Activated CD8-positive, alpha-beta memory T cell treated with anti-CD3 and anti-CD28 coated beads, Interleukin-2, amount 10 ng/mL, durations not matched to agents 7 days and 5 days (primary cell): ENCODE data around the gene SEMA3G. TPM values are rescaled to one million over a fixed set of nuclear protein-coding genes. Genes with fewer than 3 reads are reported as not detected.

Experiments
- ATAC-seq: fragments of 150-1000 bp; cut with Tn5 transposase; one replicate; pipeline ENCODE4 v1.10.0; 2021; ENCODE audit warnings: moderate library complexity
- CTCF ChIA-PET: fragments of 350-600 bp; sonication (Branson Sonifier 250); formaldehyde crosslinking; loops from one replicate; lab custom pipeline; 2021; ENCODE audit warnings: antibody characterized with exemption; lab: Charles Lee
- DNase-seq: peaks from one replicate; pipeline ENCODE4 v3.0.0-alpha.2; 2020
- H3K27ac Mint-ChIP-seq: one replicate; pipeline ENCODE4 v1.8.0; 2021; ENCODE audit warnings: mild to moderate bottlenecking, mixed read lengths
- H3K27me3 Mint-ChIP-seq: one replicate; pipeline ENCODE4 v1.8.0; 2021; ENCODE audit warnings: mixed read lengths
- H3K36me3 Mint-ChIP-seq: one replicate; pipeline ENCODE4 v1.8.0; 2021; ENCODE audit warnings: mild to moderate bottlenecking, mixed read lengths
- H3K4me1 Mint-ChIP-seq: one replicate; pipeline ENCODE4 v1.8.0; 2021; ENCODE audit warnings: mixed read lengths
- H3K4me3 Mint-ChIP-seq: one replicate; pipeline ENCODE4 v1.8.0; 2021; ENCODE audit warnings: mild to moderate bottlenecking, moderate library complexity, mixed read lengths
- H3K9me3 Mint-ChIP-seq: one replicate; pipeline ENCODE4 v1.8.0; 2022; ENCODE audit warnings: low read depth, mixed read lengths
- total RNA-seq, 2 experiments: library from RNA; stranded (reverse); gene quantifications; one replicate each; pipeline ENCODE4 v1.2.3, GENCODE V29; 2021

SEMA3G gene
- total RNA-seq, 2 experiments from 2014 or later, result 0.28 to 0.38 TPM

DNA sequence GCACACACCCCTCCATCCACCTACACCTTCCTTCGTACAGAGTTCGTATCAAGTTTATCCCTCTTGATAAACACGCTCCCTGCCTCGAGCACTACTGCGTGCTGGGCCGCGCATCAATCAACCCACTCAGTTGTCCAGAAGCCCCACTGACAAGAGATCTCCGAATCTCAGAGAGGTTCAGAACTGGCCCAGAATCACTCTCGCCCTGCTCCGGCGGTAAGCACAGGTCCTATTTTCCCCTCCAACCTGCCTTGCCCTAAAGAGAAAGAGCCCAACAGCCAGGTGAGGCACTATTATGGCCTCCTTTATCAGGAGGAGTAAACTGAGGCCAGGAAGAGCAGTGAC lies 10.0 kb upstream of the SEMA3G start:
- Mint-ChIP-seq H3K9me3 (no peaks in the 10 kb centered on the region), H3K27me3 (no peaks in the 10 kb centered on the region), H3K27ac (peak overlapping the region; percentile 94), H3K4me1 (peaks cover 41% of the 10 kb centered on the region), H3K36me3 (peaks cover 2% of the 10 kb centered on the region), H3K4me3 (peak overlapping the region; percentile 95)
- DNase-seq (no peak), ATAC-seq (no peak)
- CTCF ChIA-PET, result interaction anchor here (1.1 to 3.1 kb wide), 5 partner anchors 9 to 116 kb away, joined by 3 to 14 read pairs (median 7); partner anchors contain the start of gene SEMA3G

DNA sequence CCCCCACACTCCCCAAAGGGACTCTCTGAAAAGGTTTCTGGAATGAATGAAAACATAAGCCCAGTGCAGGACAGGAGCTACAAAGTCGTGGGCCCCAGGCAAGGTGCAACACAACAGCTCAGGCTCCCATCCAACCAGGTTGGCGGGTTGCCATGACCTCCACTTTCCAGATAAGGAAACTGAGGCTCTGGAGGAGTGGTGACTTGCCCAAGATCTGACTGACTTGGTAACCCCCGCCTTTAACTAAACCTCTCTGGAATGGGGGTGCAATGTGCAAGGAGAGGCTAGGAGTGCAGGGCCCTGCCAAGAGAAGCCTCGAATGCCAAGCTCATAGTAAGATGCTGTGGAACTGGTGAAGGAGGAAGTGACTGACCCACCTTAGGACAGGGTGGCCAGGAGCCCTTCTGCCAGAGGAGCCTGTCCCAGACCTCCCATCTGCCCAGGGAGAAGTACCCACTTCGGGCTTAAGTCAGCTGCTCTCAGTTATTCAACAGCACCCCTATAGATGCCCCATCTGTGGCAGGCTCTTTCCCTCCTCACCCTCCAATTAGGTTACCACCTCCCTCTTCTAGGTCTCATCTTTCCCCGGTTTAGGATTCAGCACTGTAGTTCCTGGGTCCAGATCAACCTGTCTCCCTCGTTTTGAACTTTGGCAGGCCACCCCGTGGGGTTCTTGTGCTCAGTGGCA lies 9.5 kb upstream of the SEMA3G start:
- DNase-seq (no peak), ATAC-seq (no peak)
- Mint-ChIP-seq H3K36me3 (peaks cover 2% of the 10 kb centered on the region), H3K27me3 (no peaks in the 10 kb centered on the region), H3K27ac (peak overlapping the region; percentile 94), H3K9me3 (no peaks in the 10 kb centered on the region), H3K4me3 (peak overlapping the region; percentile 95), H3K4me1 (peaks cover 41% of the 10 kb centered on the region)
- CTCF ChIA-PET, result interaction anchor here (1.1 to 3.1 kb wide), 5 partner anchors 9 to 115 kb away, joined by 3 to 14 read pairs (median 7); partner anchors contain the start of gene SEMA3G

DNA sequence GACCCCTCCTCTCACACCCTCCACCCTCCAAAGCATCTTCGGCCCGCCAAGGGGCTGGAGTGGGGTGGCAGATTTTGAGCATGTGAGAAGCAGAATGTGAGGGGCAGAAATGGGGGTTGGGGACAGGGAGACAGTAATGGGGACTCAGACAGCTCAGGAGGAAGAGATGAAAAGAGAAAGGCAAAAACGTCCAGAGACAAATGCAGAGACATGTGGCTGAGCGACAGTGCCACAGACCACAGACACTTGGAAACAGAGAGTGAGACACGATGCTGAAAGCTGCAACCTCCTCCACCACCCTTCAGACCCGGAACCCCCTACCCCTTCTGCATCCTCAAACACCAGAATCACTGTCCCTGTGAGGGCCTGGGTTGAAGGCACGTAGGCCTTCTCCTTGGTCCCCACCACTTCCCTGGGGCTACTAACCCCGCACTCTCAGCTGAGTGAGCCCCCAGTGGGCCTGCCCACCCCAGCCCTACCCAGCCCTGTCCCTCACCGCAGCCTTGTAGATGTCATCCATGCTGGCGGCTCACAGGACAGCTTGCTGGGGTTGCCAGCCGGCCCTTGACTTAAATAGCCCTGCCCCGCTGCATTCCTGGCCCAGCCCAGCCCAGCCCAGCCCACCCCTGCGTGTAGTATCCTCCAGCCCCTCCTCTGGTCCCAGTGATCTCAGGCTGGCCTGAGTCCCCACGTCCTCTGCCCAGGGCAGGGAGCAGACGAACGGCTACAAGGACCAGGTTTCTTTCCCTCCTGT lies 8.8 kb upstream of the SEMA3G start, which contains the start of gene TNNC1:
Gene TNNC1, minus strand, starts transcription at position 546 of the 754 bp plus-strand sequence. Its CDS starts 26 bp downstream, at position 520.
- CTCF ChIA-PET, result interaction anchor here (1.1 to 3.1 kb wide), 6 partner anchors 8 to 234 kb away, joined by 3 to 14 read pairs (median 6); partner anchors contain the start of gene SEMA3G
- H3K9me3 Mint-ChIP-seq, result no peaks in the 10 kb centered on the region
- H3K4me1 Mint-ChIP-seq, result peaks cover 41% of the 10 kb centered on the region
- H3K27me3 Mint-ChIP-seq, result no peaks in the 10 kb centered on the region
- peak within 1 kb of the TSS; percentile 94 for H3K27ac Mint-ChIP-seq
- DNase-seq (no peak), ATAC-seq (no peak)
- H3K36me3 Mint-ChIP-seq, result no peaks in the 10 kb centered on the region
- peak within 1 kb of the TSS; percentile 95 for H3K4me3 Mint-ChIP-seq

DNA sequence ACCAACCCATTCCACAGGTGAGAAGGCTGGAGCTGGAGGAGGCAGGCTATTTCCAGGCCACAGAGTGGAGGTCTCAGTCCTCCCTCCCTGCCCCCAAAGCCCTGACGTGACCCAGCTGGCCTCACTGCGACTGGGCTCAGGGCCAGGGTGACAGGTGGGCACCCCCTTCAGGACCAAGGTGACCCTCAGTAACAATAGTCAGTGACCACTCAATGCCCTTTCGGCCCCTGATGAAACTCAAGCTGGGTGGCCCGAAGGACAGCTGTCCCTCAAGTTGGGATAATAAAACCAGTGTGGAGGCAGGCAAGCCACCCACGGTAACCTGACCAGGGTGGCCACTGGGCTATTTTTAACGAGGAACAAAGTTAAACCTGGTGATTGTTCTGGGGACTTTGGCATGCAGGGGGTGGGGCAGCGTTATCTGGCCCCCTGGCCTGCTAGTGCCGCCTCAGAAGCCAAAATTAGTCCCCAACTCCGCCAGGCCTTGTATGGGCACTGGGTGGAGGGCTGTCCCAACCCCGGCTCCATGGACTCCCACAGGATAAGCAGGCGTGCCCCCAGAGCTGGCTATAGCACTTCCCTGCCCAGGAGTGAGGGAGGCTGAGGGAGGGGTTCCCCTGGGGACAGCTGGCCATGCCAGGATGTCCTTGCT lies 7.8 kb upstream of the SEMA3G start:
- H3K9me3 Mint-ChIP-seq, result no peaks in the 10 kb centered on the region
- no peak overlapping the region for H3K27ac Mint-ChIP-seq
- H3K27me3 Mint-ChIP-seq, result no peaks in the 10 kb centered on the region
- H3K36me3 Mint-ChIP-seq, result no peaks in the 10 kb centered on the region
- no peak overlapping the region for H3K4me3 Mint-ChIP-seq
- peaks cover 34% of the 10 kb centered on the region for H3K4me1 Mint-ChIP-seq
- CTCF ChIA-PET, result interaction anchor here (0.6 to 3.1 kb wide), 4 partner anchors 25 to 233 kb away, joined by 3 to 14 read pairs (median 4); no protein-coding TSS in a partner anchor
- ATAC-seq, result no peak
- DNase-seq, result no peak

DNA sequence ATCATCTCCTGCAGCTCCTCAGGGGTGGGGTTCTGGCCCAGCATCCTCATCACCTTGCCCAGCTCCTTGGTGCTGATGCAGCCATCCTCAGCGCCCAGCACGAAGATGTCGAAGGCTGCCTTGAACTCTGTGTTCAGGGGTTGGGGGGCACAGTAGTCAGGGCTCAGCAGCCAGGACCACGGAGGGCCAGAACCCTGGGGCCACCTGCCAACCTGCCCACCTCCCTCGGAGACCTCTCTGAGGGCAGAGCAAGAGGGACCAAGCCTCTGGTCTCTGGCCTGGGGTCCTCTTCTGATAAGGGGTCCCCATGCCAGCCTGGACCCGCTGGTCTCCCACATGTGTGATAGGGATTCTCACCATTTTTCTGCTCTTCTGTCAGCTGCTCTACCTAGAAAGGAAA lies 7.2 kb upstream of the SEMA3G start:
- no peaks in the 10 kb centered on the region for H3K36me3 Mint-ChIP-seq
- H3K27me3 Mint-ChIP-seq, result no peaks in the 10 kb centered on the region
- H3K9me3 Mint-ChIP-seq, result no peaks in the 10 kb centered on the region
- CTCF ChIA-PET, result interaction anchor here (0.6 to 1.9 kb wide), 3 partner anchors 39 to 232 kb away, joined by 3 to 6 read pairs (median 3); no protein-coding TSS in a partner anchor
- no peak for DNase-seq
- H3K4me1 Mint-ChIP-seq, result peaks cover 30% of the 10 kb centered on the region
- ATAC-seq, result no peak
- no peak overlapping the region for H3K4me3 Mint-ChIP-seq
- H3K27ac Mint-ChIP-seq, result no peak overlapping the region

DNA sequence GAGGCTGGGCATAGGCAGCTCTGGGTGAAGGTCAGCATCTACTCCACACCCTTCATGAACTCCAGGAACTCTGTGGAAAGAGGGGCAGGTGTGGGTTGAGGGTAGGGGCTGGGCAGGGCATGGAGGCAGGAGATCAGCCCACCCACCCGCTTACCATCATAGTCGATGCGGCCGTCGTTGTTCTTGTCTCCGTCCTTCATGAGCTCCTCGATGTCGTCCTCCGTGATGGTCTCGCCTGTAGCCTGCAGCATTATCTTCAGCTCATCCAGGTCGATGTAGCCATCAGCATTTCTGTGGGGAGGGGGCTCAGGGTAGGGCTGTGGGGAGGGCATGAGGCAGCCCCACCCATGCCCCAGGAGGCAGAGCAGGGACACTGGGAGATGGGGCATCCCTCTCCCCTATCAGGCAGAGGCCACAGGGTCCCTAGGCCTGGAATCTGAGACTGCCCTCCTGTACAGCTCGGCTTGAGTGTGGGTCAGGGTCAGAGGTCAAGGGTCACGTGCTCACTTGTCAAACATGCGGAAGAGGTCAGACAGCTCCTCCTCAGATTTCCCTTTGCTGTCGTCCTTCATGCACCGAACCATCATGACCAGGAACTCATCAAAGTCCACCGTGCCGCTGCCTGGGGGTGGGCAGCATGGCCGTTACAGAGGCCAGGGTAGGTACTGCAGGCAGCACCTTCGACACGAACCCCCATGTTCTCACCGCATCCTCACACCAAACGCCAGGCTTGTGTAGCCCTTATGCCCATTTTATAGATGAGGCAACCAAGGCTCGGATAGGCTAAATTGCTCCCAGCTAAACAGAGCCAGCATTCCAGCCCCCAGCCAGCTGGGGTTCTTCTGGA lies 6.6 kb upstream of the SEMA3G start:
- ATAC-seq (no peak), DNase-seq (no peak)
- H3K27me3 Mint-ChIP-seq, result no peaks in the 10 kb centered on the region
- H3K4me1 Mint-ChIP-seq, result peaks cover 26% of the 10 kb centered on the region
- CTCF ChIA-PET, result interaction anchor here (1.7 kb wide), 1 partner anchor 24 kb away, joined by 6 read pairs; no protein-coding TSS in a partner anchor
- no peak overlapping the region for H3K4me3 Mint-ChIP-seq
- H3K9me3 Mint-ChIP-seq, result no peaks in the 10 kb centered on the region
- no peaks in the 10 kb centered on the region for H3K36me3 Mint-ChIP-seq
- H3K27ac Mint-ChIP-seq, result no peak overlapping the region

DNA sequence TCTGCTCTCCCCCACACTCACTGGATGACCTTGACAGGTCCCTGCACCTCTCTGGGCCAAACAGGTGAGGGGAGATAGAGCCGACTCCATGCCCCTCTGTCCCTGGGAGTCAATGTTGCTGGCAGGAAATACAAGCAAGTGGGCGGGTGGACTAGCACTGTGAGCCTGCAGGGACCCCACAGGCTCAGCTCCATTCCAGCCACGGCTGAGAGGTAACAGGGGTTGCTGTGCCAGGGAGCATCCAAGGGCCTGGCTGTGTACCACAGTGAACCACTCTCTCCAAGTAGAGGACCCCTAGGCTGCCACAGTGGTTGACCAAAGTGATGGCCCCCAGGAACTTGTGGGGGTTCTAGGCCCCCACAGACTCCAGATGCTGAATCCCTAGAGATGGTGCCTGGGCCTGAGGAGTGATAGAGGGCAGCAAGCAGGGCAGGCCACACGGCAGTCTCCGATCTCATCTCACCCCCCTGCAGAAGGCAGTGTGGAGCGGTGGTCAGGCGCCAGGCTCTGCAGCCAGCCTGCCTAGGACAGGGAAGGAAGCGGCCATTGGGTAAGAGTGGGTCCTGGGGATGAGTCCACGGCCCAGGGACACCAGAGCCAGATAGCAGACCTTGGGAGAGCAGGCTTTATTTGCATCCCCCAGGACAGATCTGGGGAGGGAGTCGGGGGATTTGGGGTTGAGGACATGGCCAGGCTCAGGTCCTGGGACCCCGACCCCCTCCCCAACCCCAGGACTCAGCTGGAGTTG lies 5.8 kb upstream of the SEMA3G start:
- no peak overlapping the region for H3K4me3 Mint-ChIP-seq
- DNase-seq (no peak), ATAC-seq (no peak)
- H3K36me3 Mint-ChIP-seq, result no peaks in the 10 kb centered on the region
- H3K27me3 Mint-ChIP-seq, result no peaks in the 10 kb centered on the region
- H3K9me3 Mint-ChIP-seq, result no peaks in the 10 kb centered on the region
- CTCF ChIA-PET, result interaction anchor here (1.3 to 1.7 kb wide), 2 partner anchors 23 to 111 kb away, joined by 3 to 6 read pairs; no protein-coding TSS in a partner anchor
- no peak overlapping the region for H3K27ac Mint-ChIP-seq
- peaks cover 21% of the 10 kb centered on the region for H3K4me1 Mint-ChIP-seq

DNA sequence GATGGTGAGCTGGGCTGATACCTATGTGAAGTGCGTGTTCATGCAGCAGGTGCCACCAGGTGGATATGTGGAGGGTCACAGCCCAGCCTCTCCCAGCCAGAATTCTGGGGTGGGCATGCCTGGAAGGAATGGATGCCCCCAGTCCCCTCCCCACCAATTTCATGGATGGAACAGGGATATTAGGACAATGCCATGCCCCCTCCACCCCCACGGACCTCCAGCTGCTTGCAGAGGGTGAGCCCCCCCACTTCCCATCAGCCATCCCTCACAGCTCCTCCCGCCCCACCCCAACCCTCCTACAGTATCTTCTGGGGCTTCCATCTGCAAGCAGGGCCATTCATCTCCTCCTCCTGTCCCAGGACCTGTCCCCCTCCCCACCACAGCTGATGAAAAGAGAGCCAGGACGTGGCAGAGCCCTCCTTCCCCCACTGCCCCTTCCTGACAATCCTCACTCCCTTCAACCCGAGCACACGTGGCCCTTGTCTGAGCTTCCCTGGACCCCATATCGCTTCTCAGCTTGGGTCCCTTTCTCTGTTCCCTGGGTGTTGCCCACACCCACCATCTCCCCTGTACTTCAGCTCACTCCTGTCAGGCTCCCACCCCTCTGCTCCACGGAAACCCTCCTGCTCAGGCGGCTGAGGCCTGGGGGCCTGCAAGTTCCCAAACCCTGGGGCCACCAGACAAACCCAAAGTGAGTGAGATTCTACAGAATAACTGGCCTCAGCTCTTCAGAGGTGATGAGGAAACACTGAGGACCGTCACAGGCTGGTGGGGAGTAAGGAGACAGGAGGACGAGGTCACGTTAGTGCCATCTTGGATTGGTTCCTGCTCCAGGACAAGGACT lies 2.8 kb upstream of the SEMA3G start:
- Mint-ChIP-seq H3K27me3 (no peaks in the 10 kb centered on the region), H3K9me3 (no peaks in the 10 kb centered on the region), H3K4me3 (no peak overlapping the region), H3K36me3 (no peaks in the 10 kb centered on the region), H3K4me1 (peaks cover 12% of the 10 kb centered on the region), H3K27ac (no peak overlapping the region)
- DNase-seq, result no peak
- no peak for ATAC-seq
- CTCF ChIA-PET, result interaction anchor here (0.6 to 9.5 kb wide), 22 partner anchors 9 to 1306 kb away, joined by 3 to 105 read pairs (median 4); partner anchors contain the start of genes GLYCTK and POC1A

DNA sequence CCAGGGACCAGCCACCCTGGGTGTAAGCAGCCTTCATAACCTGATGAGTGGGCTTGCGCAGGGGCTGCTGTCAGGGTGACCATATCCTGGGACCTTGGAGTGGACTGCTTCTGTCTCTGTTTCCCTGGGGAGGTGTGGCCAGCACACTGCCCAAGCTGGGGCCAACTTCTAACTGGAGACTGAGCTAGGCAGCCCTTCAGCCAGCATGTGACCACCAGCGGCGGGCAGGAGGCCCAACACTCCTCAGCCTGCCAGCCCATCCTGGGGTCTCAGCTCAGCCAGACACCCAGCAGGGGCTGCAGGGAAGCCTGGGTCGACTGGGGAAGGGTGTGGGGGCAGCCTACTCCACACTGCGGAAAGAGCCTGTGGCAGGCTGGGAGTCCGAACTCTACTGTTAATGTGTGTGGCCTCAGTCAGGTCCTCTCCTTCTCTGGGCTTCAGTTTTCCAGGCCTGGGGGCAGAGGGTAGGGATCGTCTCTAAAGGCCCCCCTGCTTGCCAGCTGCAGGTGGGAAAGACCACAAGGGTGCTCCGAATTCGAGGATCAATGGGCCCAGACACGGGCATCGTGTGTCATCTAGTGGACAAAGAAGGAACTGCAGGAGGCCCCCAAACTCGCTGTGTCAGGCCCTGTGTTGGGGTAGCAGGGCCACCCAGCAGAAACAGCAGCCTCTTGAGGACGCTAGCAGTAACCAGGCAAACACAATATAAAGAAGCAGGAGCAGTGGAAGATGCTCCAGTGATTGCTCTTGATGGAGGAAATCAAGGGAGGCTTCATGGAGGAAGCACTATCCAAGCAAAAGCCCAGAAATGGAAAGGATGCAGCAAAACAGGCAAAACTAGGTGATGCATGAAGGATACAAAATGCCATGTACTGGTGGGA lies 2.0 kb upstream of the SEMA3G start:
- Mint-ChIP-seq H3K27ac (no peak overlapping the region), H3K4me3 (no peak overlapping the region), H3K27me3 (no peaks in the 10 kb centered on the region), H3K9me3 (no peaks in the 10 kb centered on the region), H3K4me1 (peaks cover 12% of the 10 kb centered on the region), H3K36me3 (no peaks in the 10 kb centered on the region)
- peak; percentile 67 for ATAC-seq
- peak; percentile 84 for DNase-seq
- CTCF ChIA-PET, result interaction anchor here (0.6 to 9.5 kb wide), 30 partner anchors 7 to 1305 kb away, joined by 3 to 105 read pairs (median 4); partner anchors contain the start of genes GLYCTK, POC1A, TNNC1 and TWF2

DNA sequence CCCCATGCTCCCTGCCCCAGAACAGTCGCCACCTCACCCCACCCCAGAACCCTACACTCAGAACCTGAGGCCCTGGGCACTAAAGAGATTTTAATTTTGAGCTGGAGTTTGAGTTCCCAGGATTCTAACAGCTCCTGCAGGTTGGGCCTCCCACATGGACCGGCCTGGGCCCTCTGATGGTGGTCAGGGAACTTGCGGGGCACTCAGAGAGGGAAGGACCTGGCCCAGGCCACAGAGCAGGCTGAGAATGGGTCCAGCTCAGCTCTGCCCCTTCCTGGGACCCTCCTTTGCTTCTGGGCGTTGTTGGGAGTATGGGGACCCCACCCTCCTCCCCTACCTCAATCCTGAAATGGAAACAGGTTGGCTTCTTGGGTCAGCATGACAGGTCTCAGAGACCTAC lies 1.1 kb upstream of the SEMA3G start:
- Mint-ChIP-seq H3K36me3 (no peaks in the 10 kb centered on the region), H3K27me3 (no peaks in the 10 kb centered on the region), H3K4me3 (no peak overlapping the region), H3K27ac (no peak overlapping the region), H3K4me1 (peaks cover 12% of the 10 kb centered on the region), H3K9me3 (no peaks in the 10 kb centered on the region)
- ATAC-seq, result no peak
- DNase-seq, result no peak
- CTCF ChIA-PET, result interaction anchor here (0.9 to 9.5 kb wide), 20 partner anchors 8 to 463 kb away, joined by 3 to 105 read pairs (median 4); partner anchors contain the start of genes TNNC1 and TWF2
